GM12878 (cell line): ENCODE data around the gene UBB.

Experiments
- FOXM1 ChIP-seq: IDR thresholded peaks from 2 replicates; pipeline ENCODE4 v1.6.1; 2012; ENCODE audit warnings: low read depth, mild to moderate bottlenecking, inconsistent platforms, low read length, moderate library complexity
- KDM1A ChIP-seq: fragments of 200-600 bp; sonication (generic); IDR thresholded peaks from 2 replicates; pipeline ENCODE4 v1.6.1; 2016; ENCODE audit warnings: borderline replicate concordance
- POLR2A ChIP-seq: IDR thresholded peaks from 2 replicates; pipeline ENCODE4 v1.6.1; 2011; ENCODE audit warnings: low read depth, mild to moderate bottlenecking, low read length
- POLR2AphosphoS5 ChIP-seq: IDR thresholded peaks from 2 replicates; pipeline ENCODE4 v1.6.1; 2011; ENCODE audit warnings: mild to moderate bottlenecking, low read length, inconsistent platforms
- SMC3 ChIP-seq: IDR thresholded peaks from 2 replicates; pipeline ENCODE4 v1.6.1; 2011; ENCODE audit warnings: low read length, improper control_type of control experiment, borderline replicate concordance
- TAF1 ChIP-seq: IDR thresholded peaks from 2 replicates; pipeline ENCODE4 v1.6.1; 2011; ENCODE audit warnings: mild to moderate bottlenecking, low read depth, low read length, borderline replicate concordance
- TCF12 ChIP-seq: IDR thresholded peaks from 2 replicates; pipeline ENCODE4 v1.6.1; 2011; ENCODE audit warnings: low read depth, mild to moderate bottlenecking, low read length
- ZNF274 ChIP-seq: IDR thresholded peaks from one replicate; pipeline ENCODE4 v1.8.0; 2011; ENCODE audit not compliant: insufficient read length, insufficient read depth
- TF ChIP-seq, protein P1 (sequence below): fragments of 450-650 bp; formaldehyde crosslinking; IDR thresholded peaks from 2 replicates; pipeline ENCODE4 v1.5.0; 2022; ENCODE audit warnings: mild to moderate bottlenecking, missing genetic modification characterization

DNA sequence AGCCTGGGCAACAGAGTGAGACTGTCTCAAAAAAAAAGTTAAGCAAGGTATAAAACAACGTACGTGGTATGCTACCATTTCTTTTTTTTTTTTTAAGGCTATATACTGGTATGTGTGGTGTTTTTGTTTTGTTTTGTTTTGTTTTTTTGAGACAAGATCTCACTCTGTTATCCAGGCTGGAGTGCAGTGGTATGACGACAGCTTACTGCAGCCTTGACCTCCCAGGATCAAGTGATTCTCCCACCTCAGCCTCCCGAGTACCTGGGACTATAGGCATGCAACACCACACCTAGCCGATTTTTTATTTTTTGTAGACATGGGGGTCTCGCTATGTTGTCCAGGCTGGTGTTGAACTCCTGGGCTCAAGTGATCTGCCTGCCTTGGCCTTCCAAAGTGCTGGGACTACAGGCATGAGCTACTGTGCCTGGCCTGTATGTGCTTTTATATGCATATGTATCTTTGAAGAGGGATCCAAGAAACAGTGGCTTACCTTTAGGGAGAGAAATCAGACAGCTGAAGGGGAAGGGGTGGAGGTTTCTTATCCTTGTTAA, 34.1 kb upstream of the UBB start:
- no peak for TF ChIP-seq ZNF274
- no peak for TF ChIP-seq KDM1A
- TF ChIP-seq FOXM1 = no peak
- no peak for TF ChIP-seq SMC3
- no peak for TF ChIP-seq POLR2AphosphoS5
- TF ChIP-seq TCF12 = no peak
- no peak for TF ChIP-seq TAF1
- TF ChIP-seq, protein P1, sequence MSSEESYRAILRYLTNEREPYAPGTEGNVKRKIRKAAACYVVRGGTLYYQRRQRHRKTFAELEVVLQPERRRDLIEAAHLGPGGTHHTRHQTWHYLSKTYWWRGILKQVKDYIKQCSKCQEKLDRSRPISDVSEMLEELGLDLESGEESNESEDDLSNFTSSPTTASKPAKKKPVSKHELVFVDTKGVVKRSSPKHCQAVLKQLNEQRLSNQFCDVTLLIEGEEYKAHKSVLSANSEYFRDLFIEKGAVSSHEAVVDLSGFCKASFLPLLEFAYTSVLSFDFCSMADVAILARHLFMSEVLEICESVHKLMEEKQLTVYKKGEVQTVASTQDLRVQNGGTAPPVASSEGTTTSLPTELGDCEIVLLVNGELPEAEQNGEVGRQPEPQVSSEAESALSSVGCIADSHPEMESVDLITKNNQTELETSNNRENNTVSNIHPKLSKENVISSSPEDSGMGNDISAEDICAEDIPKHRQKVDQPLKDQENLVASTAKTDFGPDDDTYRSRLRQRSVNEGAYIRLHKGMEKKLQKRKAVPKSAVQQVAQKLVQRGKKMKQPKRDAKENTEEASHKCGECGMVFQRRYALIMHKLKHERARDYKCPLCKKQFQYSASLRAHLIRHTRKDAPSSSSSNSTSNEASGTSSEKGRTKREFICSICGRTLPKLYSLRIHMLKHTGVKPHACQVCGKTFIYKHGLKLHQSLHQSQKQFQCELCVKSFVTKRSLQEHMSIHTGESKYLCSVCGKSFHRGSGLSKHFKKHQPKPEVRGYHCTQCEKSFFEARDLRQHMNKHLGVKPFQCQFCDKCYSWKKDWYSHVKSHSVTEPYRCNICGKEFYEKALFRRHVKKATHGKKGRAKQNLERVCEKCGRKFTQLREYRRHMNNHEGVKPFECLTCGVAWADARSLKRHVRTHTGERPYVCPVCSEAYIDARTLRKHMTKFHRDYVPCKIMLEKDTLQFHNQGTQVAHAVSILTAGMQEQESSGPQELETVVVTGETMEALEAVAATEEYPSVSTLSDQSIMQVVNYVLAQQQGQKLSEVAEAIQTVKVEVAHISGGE = no peak
- no peak for TF ChIP-seq POLR2A
